MM.1S (cell line): ENCODE measurements around the gene ACRBP.
A peak's percentile ranks its signal among the peaks of the same experiment; 100 is the strongest.

Experiments used
- DNase-seq: peaks from one replicate; pipeline ENCODE4 v3.0.0-alpha.2; 2015
- H2AFZ ChIP-seq: fragments of 300-600 bp; sonication (generic); 2 replicates; pipeline ENCODE4 v1.6.0; 2016; ENCODE audit warnings: antibody characterized with exemption, low read length
- H3F3A ChIP-seq: fragments of 300-600 bp; sonication (generic); 2 replicates; pipeline ENCODE4 v1.6.1; 2016; ENCODE audit warnings: mild to moderate bottlenecking, antibody characterized with exemption, low read length, moderate library complexity, mixed read lengths; ENCODE audit not compliant: insufficient read depth
- H3K27ac ChIP-seq: fragments of 300-600 bp; sonication (generic); 2 replicates; pipeline ENCODE4 v1.5.1; 2016; ENCODE audit warnings: mild to moderate bottlenecking, low read length
- H3K27me3 ChIP-seq: fragments of 300-600 bp; sonication (generic); replicated peaks from 2 replicates; pipeline ENCODE4 v1.6.0; 2016; ENCODE audit warnings: low read length; ENCODE audit not compliant: insufficient read depth
- H3K36me3 ChIP-seq: fragments of 300-600 bp; sonication (generic); replicated peaks from 2 replicates; pipeline ENCODE4 v1.6.1; 2016; ENCODE audit warnings: mild to moderate bottlenecking, low read length, mixed read lengths; ENCODE audit not compliant: insufficient read depth
- H3K4me1 ChIP-seq: fragments of 300-600 bp; sonication (generic); 2 replicates; pipeline ENCODE4 v1.6.1; 2016; ENCODE audit warnings: low read length, mixed read lengths
- H3K4me2 ChIP-seq: fragments of 300-600 bp; sonication (generic); 2 replicates; pipeline ENCODE4 v1.6.0; 2016; ENCODE audit warnings: low read depth, low read length
- H3K4me3 ChIP-seq: fragments of 300-600 bp; sonication (generic); 2 replicates; pipeline ENCODE4 v1.5.1; 2016; ENCODE audit warnings: low read length, mixed read lengths
- H3K79me2 ChIP-seq: fragments of 300-600 bp; sonication (generic); 2 replicates; pipeline ENCODE4 v1.6.1; 2016; ENCODE audit warnings: mixed run types, low read length, mixed read lengths
- H3K9ac ChIP-seq: fragments of 300-600 bp; sonication (generic); 2 replicates; pipeline ENCODE4 v1.6.1; 2016; ENCODE audit warnings: low read length, mixed read lengths
- H3K9me2 ChIP-seq: fragments of 300-600 bp; sonication (generic); replicated peaks from 2 replicates; pipeline ENCODE4 v1.6.1; 2016; ENCODE audit warnings: mild to moderate bottlenecking, low read length, mixed read lengths; ENCODE audit not compliant: insufficient read depth
- H3K9me3 ChIP-seq: fragments of 300-600 bp; sonication (generic); replicated peaks from 2 replicates; pipeline ENCODE4 v1.6.1; 2016; ENCODE audit warnings: mild to moderate bottlenecking, low read length, mixed read lengths; ENCODE audit not compliant: insufficient read depth
- H4K20me1 ChIP-seq: fragments of 300-600 bp; sonication (generic); 2 replicates; pipeline ENCODE4 v1.6.1; 2016; ENCODE audit warnings: mild to moderate bottlenecking, low read length, moderate library complexity, mixed read lengths; ENCODE audit not compliant: insufficient read depth
- CTCF ChIP-seq: fragments of 300-600 bp; sonication (generic); IDR thresholded peaks from 2 replicates; pipeline ENCODE4 v1.5.1; 2016; ENCODE audit warnings: antibody characterized with exemption, low read length, mixed read lengths
- EZH2 ChIP-seq: fragments of 300-600 bp; sonication (generic); optimal IDR thresholded peaks from 2 replicates; pipeline ENCODE3; 2017; ENCODE audit warnings: low read depth, mild to moderate bottlenecking, antibody characterized with exemption, low read length, mixed read lengths
- EZH2phosphoT487 ChIP-seq: fragments of 300-600 bp; sonication (generic); IDR thresholded peaks from 2 replicates; pipeline ENCODE4 v1.6.1; 2018; ENCODE audit warnings: antibody characterized with exemption, low read length

Gene ACRBP

GRCh38 chr12:6652391-6652790, 5.2 kb upstream of the ACRBP start:
- H3K27ac ChIP-seq: no peak overlapping the region
- no peaks in the 10 kb centered on the region for H3F3A ChIP-seq
- no peaks in the 10 kb centered on the region for H3K9me2 ChIP-seq
- no peaks in the 10 kb centered on the region for H3K36me3 ChIP-seq
- no peak overlapping the region for H3K4me2 ChIP-seq
- no peak for TF ChIP-seq EZH2phosphoT487
- no peak for TF ChIP-seq EZH2
- no peak for TF ChIP-seq CTCF
- no peak overlapping the region for H3K9ac ChIP-seq
- no peak for DNase-seq
- no peaks in the 10 kb centered on the region for H3K4me1 ChIP-seq
- no peaks in the 10 kb centered on the region for H3K27me3 ChIP-seq
- no peak overlapping the region for H3K4me3 ChIP-seq
- no peaks in the 10 kb centered on the region for H4K20me1 ChIP-seq
- no peaks in the 10 kb centered on the region for H3K79me2 ChIP-seq
- H2AFZ ChIP-seq: no peak overlapping the region
- no peaks in the 10 kb centered on the region for H3K9me3 ChIP-seq

- no peak for TF ChIP-seq EZH2
- TF ChIP-seq EZH2phosphoT487: no peak
- no peak overlapping the region for H3K4me3 ChIP-seq
- no peaks in the 10 kb centered on the region for H3K4me1 ChIP-seq
- no peak for DNase-seq
- no peaks in the 10 kb centered on the region for H3F3A ChIP-seq
- H3K27me3 ChIP-seq: no peaks in the 10 kb centered on the region
- no peak overlapping the region for H2AFZ ChIP-seq
- no peaks in the 10 kb centered on the region for H4K20me1 ChIP-seq
- H3K9me3 ChIP-seq: no peaks in the 10 kb centered on the region
- H3K4me2 ChIP-seq: no peak overlapping the region
- H3K9ac ChIP-seq: no peak overlapping the region
- no peak overlapping the region for H3K27ac ChIP-seq
- H3K36me3 ChIP-seq: no peaks in the 10 kb centered on the region
- no peaks in the 10 kb centered on the region for H3K9me2 ChIP-seq
- no peaks in the 10 kb centered on the region for H3K79me2 ChIP-seq
Observed at GRCh38 chr12:6650832-6651231, 3.6 kb upstream of the ACRBP start.

- Histone ChIP-seq H3K4me2 (0 out of 2 replicates have a peak overlapping the region, but pooled peaks have one; percentile 21), H3K9ac (no peak overlapping the region), H3K4me1 (no peaks in the 10 kb centered on the region), H2AFZ (no peak overlapping the region), H3K79me2 (no peaks in the 10 kb centered on the region), H4K20me1 (no peaks in the 10 kb centered on the region), H3K27me3 (peaks cover 4% of the 10 kb centered on the region; the same call in 1 of the 2 replicates), H3K4me3 (no peak overlapping the region), H3K27ac (no peak overlapping the region), H3K36me3 (no peaks in the 10 kb centered on the region), H3F3A (no peaks in the 10 kb centered on the region), H3K9me3 (no peaks in the 10 kb centered on the region), H3K9me2 (no peaks in the 10 kb centered on the region)
- no peak for DNase-seq
- TF ChIP-seq EZH2 (no peak), EZH2phosphoT487 (no peak), CTCF (no peak)
Observed at GRCh38 chr12:6646276-6647082, 753 bp downstream of the ACRBP start.

GRCh38 chr12:6644903-6645302, 2.3 kb downstream of the ACRBP start:
- Histone ChIP-seq H3K9me3 (no peaks in the 10 kb centered on the region), H3K9ac (no peak overlapping the region), H3K4me2 (no peak overlapping the region), H3K27me3 (peaks cover 16% of the 10 kb centered on the region; the same call in 1 of the 2 replicates), H3K4me3 (no peak overlapping the region), H3K36me3 (no peaks in the 10 kb centered on the region), H3K79me2 (no peaks in the 10 kb centered on the region), H2AFZ (no peak overlapping the region), H4K20me1 (no peaks in the 10 kb centered on the region), H3K27ac (no peak overlapping the region), H3K4me1 (no peaks in the 10 kb centered on the region), H3K9me2 (no peaks in the 10 kb centered on the region), H3F3A (no peaks in the 10 kb centered on the region)
- TF ChIP-seq EZH2phosphoT487 (no peak), CTCF (no peak), EZH2 (no peak)
- DNase-seq: no peak
